Activated B cell treated with CpG ODN at 0.5 μM for 24 hours (primary cell): ENCODE results near the gene DSCAML1. TPM values are rescaled to one million over a fixed set of nuclear protein-coding genes. Genes with fewer than 3 reads are reported as not detected.
"Not testable (repeated sequence)": the region's sequence is repeated elsewhere in the genome, so short reads cannot be mapped to it uniquely, and the experiment has no call there.

Experiments used
- ATAC-seq: fragments of 200-7000 bp; cut with Tn5 transposase; one replicate; pipeline ENCODE4 v1.10.0; 2021; ENCODE audit warnings: low read depth, mild to moderate bottlenecking, moderate library complexity
- CTCF ChIA-PET: fragments of 350-600 bp; sonication (Branson Sonifier 250); formaldehyde crosslinking; loops from one replicate; lab custom pipeline; 2021; ENCODE audit warnings: antibody characterized with exemption; lab: Charles Lee
- POLR2A ChIA-PET: fragments of 350-600 bp; sonication (Branson Sonifier 250); formaldehyde crosslinking; loops from one replicate; lab custom pipeline; 2021; ENCODE audit warnings: antibody characterized with exemption; lab: Charles Lee
- DNase-seq: peaks from one replicate; pipeline ENCODE4 v3.0.0; 2022
- H3K27ac Mint-ChIP-seq: one replicate; pipeline ENCODE4 v1.8.0; 2020; ENCODE audit warnings: mixed read lengths
- H3K27me3 Mint-ChIP-seq: one replicate; pipeline ENCODE4 v1.8.0; 2021; ENCODE audit warnings: mixed read lengths
- H3K36me3 Mint-ChIP-seq: one replicate; pipeline ENCODE4 v1.8.0; 2021; ENCODE audit warnings: low read depth, mixed read lengths
- H3K4me1 Mint-ChIP-seq: one replicate; pipeline ENCODE4 v1.8.0; 2021; ENCODE audit warnings: mixed read lengths
- H3K4me3 Mint-ChIP-seq: one replicate; pipeline ENCODE4 v1.8.0; 2020; ENCODE audit warnings: mild to moderate bottlenecking, mixed read lengths
- H3K9me3 Mint-ChIP-seq: one replicate; pipeline ENCODE4 v1.8.0; 2020; ENCODE audit warnings: mixed read lengths
- CTCF ChIP-seq: fragments of 200-600 bp; IDR thresholded peaks from one replicate; pipeline ENCODE4 v1.8.0; 2022; ENCODE audit warnings: antibody characterized with exemption, mild to moderate bottlenecking
- intact Hi-C: fragments of 100-400 bp; cut with micrococcal nuclease; formaldehyde crosslinking; loops from one replicate; pipeline ENCODE4 v1.15.1; 2024
- total RNA-seq: library from RNA; stranded (reverse); gene quantifications from 2 replicates; pipeline ENCODE4 v1.2.3, GENCODE V29; 2022

DSCAML1 gene
- total RNA-seq, 1 donor from 2014 or later = 3.6 TPM

DNA sequence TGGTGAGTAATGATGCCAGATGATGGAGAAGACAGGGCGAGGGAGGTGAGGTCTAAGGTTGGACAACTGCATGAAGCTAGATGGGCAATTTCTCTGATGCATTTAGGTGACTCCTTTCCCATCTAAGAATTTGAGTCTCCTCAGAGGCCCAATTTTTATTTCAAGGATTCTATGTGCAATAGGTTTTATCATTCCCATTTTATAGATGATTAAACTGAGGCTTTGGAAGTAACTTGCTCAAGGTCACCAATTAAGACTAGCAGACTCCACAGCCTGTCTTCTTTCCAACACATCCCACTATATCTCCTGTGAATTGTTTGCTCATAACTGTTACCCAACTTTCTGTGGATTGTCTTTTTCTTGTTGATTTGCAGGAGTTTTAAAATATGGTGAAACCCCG is 28.5 kb downstream of the DSCAML1 start:
- Mint-ChIP-seq H3K4me1 (no peaks in the 10 kb centered on the region), H3K27me3 (peaks cover 11% of the 10 kb centered on the region), H3K36me3 (no peaks in the 10 kb centered on the region), H3K4me3 (no peak overlapping the region), H3K9me3 (no peaks in the 10 kb centered on the region), H3K27ac (no peak overlapping the region)
- no peak for TF ChIP-seq CTCF
- ChIA-PET CTCF (no interaction called here), POLR2A (no interaction called here)
- DNase-seq (no peak), ATAC-seq (no peak)
- intact Hi-C loops = no loop called here

- Mint-ChIP-seq H3K9me3 (no peaks in the 10 kb centered on the region), H3K27ac (no peak overlapping the region), H3K4me3 (no peak overlapping the region), H3K27me3 (peaks cover 11% of the 10 kb centered on the region), H3K4me1 (no peaks in the 10 kb centered on the region), H3K36me3 (no peaks in the 10 kb centered on the region)
- ATAC-seq = no peak
- DNase-seq = no peak
- ChIA-PET CTCF (no interaction called here), POLR2A (no interaction called here)
- TF ChIP-seq CTCF = no peak
- intact Hi-C loops = no loop called here
Measured at GRCh38 chr11:117767071-117767470, 29.9 kb downstream of the DSCAML1 start.

- ATAC-seq (no peak), DNase-seq (no peak)
- TF ChIP-seq CTCF = no peak
- Mint-ChIP-seq H3K4me3 (no peak overlapping the region), H3K4me1 (no peaks in the 10 kb centered on the region), H3K36me3 (no peaks in the 10 kb centered on the region), H3K27me3 (peaks cover 11% of the 10 kb centered on the region), H3K9me3 (no peaks in the 10 kb centered on the region), H3K27ac (no peak overlapping the region)
- POLR2A ChIA-PET = no interaction called here
- CTCF ChIA-PET = no interaction called here
- intact Hi-C loops = no loop called here
Measured at GRCh38 chr11:117766576-117766975, 30.4 kb downstream of the DSCAML1 start.

GRCh38 chr11:117766026-117766425 is 31.0 kb downstream of the DSCAML1 start:
- DNase-seq (no peak), ATAC-seq (no peak)
- intact Hi-C loops = no loop called here
- H3K27me3 Mint-ChIP-seq = peaks cover 11% of the 10 kb centered on the region
- no peak overlapping the region for H3K27ac Mint-ChIP-seq
- no peaks in the 10 kb centered on the region for H3K36me3 Mint-ChIP-seq
- CTCF ChIA-PET = no interaction called here
- H3K4me1 Mint-ChIP-seq = no peaks in the 10 kb centered on the region
- no peak overlapping the region for H3K4me3 Mint-ChIP-seq
- POLR2A ChIA-PET = no interaction called here
- TF ChIP-seq CTCF = no peak
- H3K9me3 Mint-ChIP-seq = no peaks in the 10 kb centered on the region

GRCh38 chr11:117765068-117765467 is 31.9 kb downstream of the DSCAML1 start:
- Mint-ChIP-seq H3K9me3 (no peaks in the 10 kb centered on the region), H3K36me3 (no peaks in the 10 kb centered on the region), H3K27me3 (peaks cover 11% of the 10 kb centered on the region), H3K27ac (no peak overlapping the region), H3K4me3 (no peak overlapping the region), H3K4me1 (no peaks in the 10 kb centered on the region)
- CTCF ChIA-PET = no interaction called here
- DNase-seq (no peak), ATAC-seq (no peak)
- POLR2A ChIA-PET = no interaction called here
- TF ChIP-seq CTCF = no peak
- intact Hi-C loops = no loop called here

DNA sequence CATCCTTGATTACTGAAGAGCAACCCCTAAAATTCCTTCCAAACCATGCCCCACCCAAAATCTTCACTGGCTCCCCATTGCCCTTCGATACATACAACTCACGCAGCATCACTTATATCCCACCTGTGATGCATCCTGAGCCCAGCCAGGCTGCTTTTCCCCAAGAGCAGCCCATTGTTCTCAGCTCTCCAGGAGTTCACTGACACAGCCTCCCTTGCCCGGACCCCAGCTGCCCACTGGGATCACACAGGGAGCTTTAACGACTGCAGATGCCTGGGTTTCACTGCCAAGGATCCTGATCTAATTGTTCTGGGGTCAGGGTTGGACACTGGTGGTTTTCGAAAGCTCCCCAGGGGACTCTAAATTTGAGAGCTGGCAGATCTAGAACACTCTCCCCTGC is 33.6 kb downstream of the DSCAML1 start:
- POLR2A ChIA-PET, H3K9me3 Mint-ChIP-seq, CTCF ChIA-PET, H3K4me1 Mint-ChIP-seq, H3K36me3 Mint-ChIP-seq, DNase-seq, H3K4me3 Mint-ChIP-seq, ATAC-seq, intact Hi-C loops, H3K27ac Mint-ChIP-seq: not testable (repeated sequence)
- H3K27me3 Mint-ChIP-seq = peaks cover 13% of the 10 kb centered on the region
